Upper lobe of right lung (tissue), 1 donor: ENCODE results near the gene MIOX. TPM values are rescaled to one million over a fixed set of nuclear protein-coding genes. Genes with fewer than 3 reads are reported as not detected.

Experiments
- ATAC-seq: fragments of 200-7000 bp; cut with Tn5 transposase; one replicate; pipeline ENCODE4 v1.9.1; 2020; ENCODE audit warnings: mild to moderate bottlenecking, moderate library complexity
- DNase-seq: peaks from one replicate; pipeline ENCODE4 v3.0.0-alpha.2; 2020
- H3K27ac ChIP-seq: fragments of 200-600 bp; one replicate; pipeline ENCODE4 v1.8.0; 2022
- H3K27me3 ChIP-seq: fragments of 200-600 bp; one replicate; pipeline ENCODE4 v1.8.0; 2022; ENCODE audit warnings: mild to moderate bottlenecking
- H3K36me3 ChIP-seq: fragments of 200-600 bp; one replicate; pipeline ENCODE4 v1.8.0; 2022
- H3K4me1 ChIP-seq: fragments of 200-600 bp; one replicate; pipeline ENCODE4 v1.8.0; 2022
- H3K4me3 ChIP-seq: fragments of 200-600 bp; one replicate; pipeline ENCODE4 v1.8.0; 2022; ENCODE audit warnings: mild to moderate bottlenecking
- H3K9me3 ChIP-seq: fragments of 200-600 bp; one replicate; pipeline ENCODE4 v1.8.0; 2022
- CTCF ChIP-seq: fragments of 200-600 bp; IDR thresholded peaks from one replicate; pipeline ENCODE4 v1.8.0; 2022; ENCODE audit warnings: antibody characterized with exemption
- intact Hi-C: fragments of 100-400 bp; cut with DNase I; formaldehyde crosslinking; loops from one replicate; pipeline ENCODE4 v1.11.0; 2022
- total RNA-seq: library from RNA; stranded (reverse); fragmentation: NEBNext Ultra II Directional; extraction: Animal tissue kit (Norgen Biotek cat#: 25700); gene quantifications from one replicate; pipeline ENCODE4 v1.2.1, GENCODE V29; 2021
- donor health status: DM: no; HTN: yes; CAD: no; lungs with severe emphysema.

MIOX gene
- total RNA-seq, 1 donor from 2014 or later, result not detected

GRCh38 chr22:50507421-50507990 lies 20.8 kb downstream of the MIOX start, which contains the start of gene LMF2:
Gene LMF2 (minus strand): TSS chr22:50507702. CDS start chr22:50507675, 27 bp downstream.
- ATAC-seq (peak; percentile 85), DNase-seq (peak; percentile 97)
- no peak for TF ChIP-seq CTCF
- H3K27ac ChIP-seq, result peak within 1 kb of the TSS; percentile 92
- H3K4me1 ChIP-seq, result peaks cover 21% of the 10 kb centered on the region
- intact Hi-C loops, result loop anchor here (10.0 kb wide), 1 partner anchor 243 kb away; the partner anchor contains the start of gene MAPK12
- H3K27me3 ChIP-seq, result no peaks in the 10 kb centered on the region
- H3K4me3 ChIP-seq, result peak within 1 kb of the TSS; percentile 91
- H3K9me3 ChIP-seq, result no peaks in the 10 kb centered on the region
- peaks cover 26% of the 10 kb centered on the region for H3K36me3 ChIP-seq

- TF ChIP-seq CTCF, result no peak
- no peaks in the 10 kb centered on the region for H3K27me3 ChIP-seq
- peak within 1 kb of the TSS; percentile 91 for H3K4me3 ChIP-seq
- H3K27ac ChIP-seq, result peak within 1 kb of the TSS; percentile 92
- intact Hi-C loops, result loop anchor here (10.0 kb wide), 1 partner anchor 243 kb away; the partner anchor contains the start of gene MAPK12
- DNase-seq (peak; percentile 98), ATAC-seq (peak; percentile 83)
- peaks cover 21% of the 10 kb centered on the region for H3K4me1 ChIP-seq
- no peaks in the 10 kb centered on the region for H3K9me3 ChIP-seq
- peaks cover 19% of the 10 kb centered on the region for H3K36me3 ChIP-seq
Observed at GRCh38 chr22:50507991-50508884, 21.6 kb downstream of the MIOX start, which contains the start of gene NCAPH2. Gene NCAPH2 (plus strand): TSS chr22:50508224. CDS start chr22:50508338, 114 bp downstream.

- Histone ChIP-seq H3K4me3 (peak overlapping the region; percentile 79), H3K36me3 (peaks cover 16% of the 10 kb centered on the region), H3K27me3 (no peaks in the 10 kb centered on the region), H3K27ac (peak overlapping the region; percentile 92), H3K4me1 (peaks cover 21% of the 10 kb centered on the region), H3K9me3 (no peaks in the 10 kb centered on the region)
- ATAC-seq (no peak), DNase-seq (no peak)
- intact Hi-C loops, result loop anchor here (10.0 kb wide), 1 partner anchor 244 kb away; the partner anchor contains the start of gene MAPK12
- TF ChIP-seq CTCF, result no peak
Observed at GRCh38 chr22:50508897-50509296, 22.2 kb downstream of the MIOX start.

DNA sequence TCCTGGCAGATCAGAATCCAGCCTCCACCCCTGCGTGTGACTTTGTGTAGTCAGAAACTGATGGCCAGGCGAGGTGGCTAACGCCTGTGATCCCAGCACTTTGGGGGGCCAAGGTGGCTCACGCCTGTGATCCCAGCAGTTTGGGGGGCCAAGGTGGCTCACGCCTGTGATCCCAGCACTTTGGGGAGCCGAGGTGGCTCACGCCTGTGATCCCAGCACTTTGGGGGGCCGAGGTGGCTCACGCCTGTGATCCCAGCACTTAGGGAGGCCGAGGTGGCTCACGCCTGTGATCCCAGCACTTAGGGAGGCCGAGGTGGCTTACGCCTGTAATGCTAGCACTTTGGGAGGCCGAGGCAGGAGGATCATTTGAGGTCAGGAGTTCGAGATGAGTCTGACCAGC lies 26.5 kb downstream of the MIOX start:
- Histone ChIP-seq H3K4me3 (no peak overlapping the region), H3K4me1 (peaks cover 13% of the 10 kb centered on the region), H3K27ac (no peak overlapping the region), H3K9me3 (no peaks in the 10 kb centered on the region), H3K27me3 (no peaks in the 10 kb centered on the region), H3K36me3 (peaks cover 17% of the 10 kb centered on the region)
- TF ChIP-seq CTCF, result no peak
- DNase-seq (no peak), ATAC-seq (no peak)
- intact Hi-C loops, result no loop called here

GRCh38 chr22:50516068-50516467 lies 29.4 kb downstream of the MIOX start:
- peaks cover 33% of the 10 kb centered on the region for H3K36me3 ChIP-seq
- no peaks in the 10 kb centered on the region for H3K9me3 ChIP-seq
- H3K4me1 ChIP-seq, result peaks cover 4% of the 10 kb centered on the region
- DNase-seq, result no peak
- no peaks in the 10 kb centered on the region for H3K27me3 ChIP-seq
- H3K27ac ChIP-seq, result no peak overlapping the region
- no peak for ATAC-seq
- H3K4me3 ChIP-seq, result no peak overlapping the region
- intact Hi-C loops, result no loop called here
- no peak for TF ChIP-seq CTCF
